SK-N-SH (cell line): ENCODE results near the gene ARPC2. TPM values are rescaled to one million over a fixed set of nuclear protein-coding genes. Genes with fewer than 3 reads are reported as not detected.

Source experiments
- CTCF ChIA-PET: fragments of 300-600, 350-600 bp; formaldehyde crosslinking; extraction: SDS; loops from one replicate; lab custom pipeline; 2021; lab: Yijun Ruan, JAX
- POLR2A ChIA-PET: fragments of 350-600 bp; sonication (Branson Sonifier 250); formaldehyde crosslinking; extraction: SDS; loops from one replicate; lab custom pipeline; 2020; ENCODE audit warnings: antibody characterized with exemption, inconsistent platforms; lab: Yijun Ruan, JAX
- DNase-seq: peaks from one replicate; pipeline ENCODE4 v3.0.0; 2012
- H2AFZ ChIP-seq: fragments of 200-600 bp; sonication (generic); 2 replicates; pipeline ENCODE4 v1.8.1; 2016; ENCODE audit warnings: antibody characterized with exemption, mild to moderate bottlenecking, low read depth
- H3F3A ChIP-seq: fragments of 200-600 bp; sonication (generic); replicated peaks from 2 replicates; pipeline ENCODE3; 2016; ENCODE audit warnings: antibody characterized with exemption, mild to moderate bottlenecking; ENCODE audit not compliant: insufficient read depth
- H3K27ac ChIP-seq, 2 experiments: fragments of 200-500 bp in 1 of 2; fragments of 200-600 bp in 1 of 2; sonication (Bioruptor generic) in 1 of 2; sonication (generic), shearing (Covaris generic) in 1 of 2; 2 replicates each; pipeline versions ENCODE4 v1.5.1 to v1.6.1; 2014 to 2016; ENCODE audit warnings: low read depth in 2 of 2, inconsistent platforms in 1 of 2, low read length in 1 of 2, mild to moderate bottlenecking in 1 of 2, mixed read lengths in 1 of 2
- H3K27me3 ChIP-seq: fragments of 200-600 bp; sonication (generic), shearing (Covaris generic); 2 replicates; pipeline ENCODE4 v1.6.1; 2016; ENCODE audit warnings: mixed run types; ENCODE audit not compliant: insufficient read depth
- H3K36me3 ChIP-seq, 2 experiments: fragments of 200-500 bp in 1 of 2; fragments of 200-600 bp in 1 of 2; sonication (Bioruptor generic) in 1 of 2; sonication (generic) in 1 of 2; replicated peaks in 1 of 2; 2 replicates each; pipeline versions ENCODE3 to v1.5.1; 2014 to 2016; ENCODE audit warnings: low read length in 1 of 2, mild to moderate bottlenecking in 1 of 2; ENCODE audit not compliant: insufficient read depth in 2 of 2, control insufficient read depth in 1 of 2
- H3K4me1 ChIP-seq, 2 experiments: fragments of 200-500 bp in 1 of 2; fragments of 200-600 bp in 1 of 2; sonication (Bioruptor generic) in 1 of 2; sonication (generic), shearing (Covaris generic) in 1 of 2; 2 replicates each; pipeline versions ENCODE4 v1.5.1 to v1.6.1; 2014 to 2016; ENCODE audit warnings: low read depth in 1 of 2, low read length in 1 of 2, mixed run types in 1 of 2; ENCODE audit not compliant: insufficient read depth in 2 of 2, control insufficient read depth in 1 of 2
- H3K4me2 ChIP-seq: fragments of 200-600 bp; sonication (generic), shearing (Covaris generic); 2 replicates; pipeline ENCODE4 v1.6.1; 2017; ENCODE audit warnings: mixed run types
- H3K4me3 ChIP-seq, 2 experiments: fragments of 200-500 bp in 1 of 2; fragments of 200-600 bp in 1 of 2; sonication (Bioruptor generic) in 1 of 2; sonication (generic), shearing (Covaris generic) in 1 of 2; 2 replicates each; pipeline versions ENCODE4 v1.5.1 to v1.8.1; 2014 to 2016; ENCODE audit warnings: low read depth in 2 of 2, inconsistent platforms in 1 of 2, low read length in 1 of 2, mild to moderate bottlenecking in 1 of 2, mixed read lengths in 1 of 2, moderate library complexity in 1 of 2
- H3K79me2 ChIP-seq: fragments of 200-600 bp; sonication (generic); 2 replicates; pipeline ENCODE4 v1.8.1; 2017; ENCODE audit warnings: mild to moderate bottlenecking; ENCODE audit not compliant: insufficient read depth
- H3K9ac ChIP-seq: fragments of 200-600 bp; sonication (generic); 2 replicates; pipeline ENCODE4 v1.6.1; 2017; ENCODE audit warnings: mixed run types
- H3K9me2 ChIP-seq: fragments of 200-600 bp; sonication (generic); 2 replicates; pipeline ENCODE4 v1.6.1; 2017; ENCODE audit warnings: mixed run types
- H3K9me3 ChIP-seq: fragments of 200-600 bp; sonication (generic); 2 replicates; pipeline ENCODE4 v1.6.1; 2017; ENCODE audit warnings: mixed run types, mild to moderate bottlenecking, moderate library complexity
- H4K20me1 ChIP-seq: fragments of 200-600 bp; sonication (generic); 2 replicates; pipeline ENCODE4 v1.6.1; 2017; ENCODE audit warnings: mild to moderate bottlenecking, mixed run types; ENCODE audit not compliant: insufficient read depth
- CHD2 ChIP-seq: fragments of 150-350 bp; IDR thresholded peaks from 2 replicates; pipeline ENCODE4 v1.6.1; 2018; ENCODE audit warnings: low read length; ENCODE audit not compliant: partially characterized antibody
- CTCF ChIP-seq: fragments of 200-600 bp; sonication (generic); IDR thresholded peaks from 2 replicates; pipeline ENCODE4 v1.6.1; 2017; ENCODE audit warnings: antibody characterized with exemption, mild to moderate bottlenecking, moderate library complexity
- EP300 ChIP-seq, 2 experiments: IDR thresholded peaks; 2 replicates each; pipeline versions ENCODE4 v1.4.0 to v1.6.1; 2012; ENCODE audit warnings: borderline replicate concordance in 1 of 2, low read depth in 1 of 2, low read length in 1 of 2
- EZH2phosphoT487 ChIP-seq: fragments of 200-600 bp; sonication (generic); IDR thresholded peaks from 2 replicates; pipeline ENCODE4 v1.6.1; 2017; ENCODE audit warnings: low read depth, mixed run types, mild to moderate bottlenecking, antibody characterized with exemption, moderate library complexity, borderline replicate concordance
- FOXJ3 ChIP-seq: sonication (generic); formaldehyde crosslinking; IDR thresholded peaks from 2 replicates; pipeline ENCODE4 v1.5.1; 2020; ENCODE audit warnings: mild to moderate bottlenecking, missing genetic modification reagents
- GABPA ChIP-seq: IDR thresholded peaks from 2 replicates; pipeline ENCODE4 v1.4.0; 2012; ENCODE audit warnings: low read depth, mild to moderate bottlenecking
- IRF3 ChIP-seq: fragments of 150-350 bp; IDR thresholded peaks from 2 replicates; pipeline ENCODE4 v1.6.1; 2016; ENCODE audit warnings: mild to moderate bottlenecking, low read depth, low read length
- NRF1 ChIP-seq: IDR thresholded peaks from 2 replicates; pipeline ENCODE4 v1.6.1; 2012; ENCODE audit warnings: low read depth, mild to moderate bottlenecking, low read length
- PBX3 ChIP-seq: IDR thresholded peaks from 2 replicates; pipeline ENCODE4; 2012
- RAD21 ChIP-seq: IDR thresholded peaks from 2 replicates; pipeline ENCODE4 v1.6.1; 2012; ENCODE audit warnings: mild to moderate bottlenecking, low read length
- RCOR1 ChIP-seq: fragments of 150-350 bp; IDR thresholded peaks from 2 replicates; pipeline ENCODE4 v1.6.1; 2017; ENCODE audit warnings: antibody characterized with exemption, low read length
- REST ChIP-seq: IDR thresholded peaks from 2 replicates; pipeline ENCODE4 v1.6.1; 2012; ENCODE audit warnings: mild to moderate bottlenecking, low read depth, low read length, moderate library complexity
- ZBTB33 ChIP-seq: IDR thresholded peaks from 2 replicates; pipeline ENCODE4 v1.4.0; 2012; ENCODE audit warnings: low read depth, borderline replicate concordance
- WGBS: methylation state at CpG from one replicate; pipeline ENCODE4 v1.1.6; 2017; ENCODE audit warnings: low lambda C conversion rate; 5-methylcytosine and 5-hydroxymethylcytosine counted together
- polyA plus RNA-seq, 3 experiments: library from polyadenylated mRNA; depleted of rRNA; stranded (reverse); fragments of >200 nt; gene quantifications; 2 replicates each; pipeline ENCODE4 v1.2.3, GENCODE V29; 2012

Gene ARPC2
- polyA plus RNA-seq, 1 of the 3 experiments (the other 2 are of a cell fraction), result 319 TPM

- Histone ChIP-seq H3K9ac (no peak overlapping the region), H3K4me3 (no peak overlapping the region), H3K4me1 (peaks cover 0 to 5% of the 10 kb centered on the region in 2 experiments; a peak in 1 of 4 replicates), H2AFZ (no peak overlapping the region), H3K9me2 (no peaks in the 10 kb centered on the region), H3K79me2 (no peaks in the 10 kb centered on the region), H3F3A (peaks cover 4% of the 10 kb centered on the region), H3K27me3 (no peaks in the 10 kb centered on the region), H4K20me1 (no peaks in the 10 kb centered on the region), H3K9me3 (no peaks in the 10 kb centered on the region), H3K27ac (no peak overlapping the region), H3K4me2 (no peak overlapping the region), H3K36me3 (no peaks in the 10 kb centered on the region)
- TF ChIP-seq FOXJ3 (no peak), CHD2 (no peak), EZH2phosphoT487 (no peak), CTCF (no peak), REST (no peak), ZBTB33 (no peak)
- no peak for DNase-seq
- 100% methylated on average over 1 of the region's 1 CpG for WGBS
- ChIA-PET POLR2A (interaction anchor here (0.7 kb wide), 1 partner anchor 71 kb away, joined by 3 read pairs; no protein-coding TSS in a partner anchor), CTCF (interaction anchor here (0.8 to 2.7 kb wide), 7 partner anchors 11 to 98 kb away, joined by 3 to 13 read pairs (median 5); partner anchors contain the start of gene CATIP)
Observed at GRCh38 chr2:218296200-218296599, 79.2 kb downstream of the ARPC2 start.

GRCh38 chr2:218296847-218297246 lies 79.9 kb downstream of the ARPC2 start:
- WGBS, result 80% methylated on average over 7 of the region's 7 CpGs
- Histone ChIP-seq H3K9ac (no peak overlapping the region), H4K20me1 (no peaks in the 10 kb centered on the region), H3K27ac (no peak overlapping the region), H3K27me3 (no peaks in the 10 kb centered on the region), H3K9me2 (no peaks in the 10 kb centered on the region), H2AFZ (no peak overlapping the region), H3K36me3 (no peaks in the 10 kb centered on the region), H3K4me1 (peaks cover 0 to 5% of the 10 kb centered on the region in 2 experiments; a peak in 1 of 4 replicates), H3F3A (peaks cover 4% of the 10 kb centered on the region), H3K79me2 (no peaks in the 10 kb centered on the region), H3K4me3 (no peak overlapping the region), H3K9me3 (no peaks in the 10 kb centered on the region), H3K4me2 (no peak overlapping the region)
- ChIA-PET POLR2A (no interaction called here), CTCF (interaction anchor here (0.8 to 2.7 kb wide), 5 partner anchors 12 to 97 kb away, joined by 3 to 13 read pairs (median 5); partner anchors contain the start of gene CATIP)
- DNase-seq, result no peak
- no peak for TF ChIP-seq RCOR1
- TF ChIP-seq NRF1, result no peak
- no peak for TF ChIP-seq PBX3
- no peak for TF ChIP-seq IRF3
- TF ChIP-seq EP300 (IDR thresholded peaks at IDR 0.05; ENCODE audit: borderline replicate concordance in 1 of 2, low read depth in 1 of 2, low read length in 1 of 2), result no peak
- no peak for TF ChIP-seq GABPA
- TF ChIP-seq EZH2phosphoT487, result no peak
- no peak for TF ChIP-seq CTCF
- TF ChIP-seq RAD21, result no peak
